OCI-LY7 (cell line): ENCODE results near the gene RCE1. TPM values are rescaled to one million over a fixed set of nuclear protein-coding genes. Genes with fewer than 3 reads are reported as not detected.

Source experiments
- BruUV-seq: library from RNA; stranded (reverse); fragments of 400-500 nt; replicated peaks from 2 replicates; lab custom pipeline; 2021; lab: Mats Ljungman, UMichigan
- CTCF ChIA-PET: fragments of 300-600 bp; sonication (Branson Sonifier 250); formaldehyde crosslinking; loops from one replicate; lab custom pipeline; 2022; ENCODE audit warnings: antibody characterized with exemption; ENCODE audit not compliant: unreplicated experiment; lab: Charles Lee
- POLR2A ChIA-PET: fragments of 300-600 bp; sonication (Branson Sonifier 250); formaldehyde crosslinking; loops from one replicate; lab custom pipeline; 2022; ENCODE audit warnings: antibody characterized with exemption; lab: Charles Lee
- DNase-seq: peaks from one replicate; pipeline ENCODE4 v3.0.0-alpha.2; 2015; ENCODE audit warnings: low spot score
- H2AFZ ChIP-seq: fragments of 200-600 bp; sonication (generic), shearing (Covaris generic); 2 replicates; pipeline ENCODE4 v1.6.1; 2014; ENCODE audit warnings: mild to moderate bottlenecking, antibody characterized with exemption, low read length, moderate library complexity
- H3K27ac ChIP-seq: fragments of 200-600 bp; sonication (generic); 2 replicates; pipeline ENCODE4 v1.5.1; 2014; ENCODE audit warnings: mixed run types, low read depth, mild to moderate bottlenecking, moderate library complexity, low read length, inconsistent platforms; ENCODE audit not compliant: poor library complexity, severe bottlenecking
- H3K36me3 ChIP-seq: fragments of 200-600 bp; sonication (generic); 2 replicates; pipeline ENCODE4 v1.6.1; 2014; ENCODE audit warnings: mild to moderate bottlenecking, antibody characterized with exemption, low read length, moderate library complexity, mixed read lengths; ENCODE audit not compliant: insufficient read depth
- H3K4me1 ChIP-seq: fragments of 200-600 bp; sonication (generic); 2 replicates; pipeline ENCODE4 v1.5.1; 2014; ENCODE audit warnings: mild to moderate bottlenecking, low read length; ENCODE audit not compliant: insufficient read depth, poor library complexity, severe bottlenecking
- H3K4me2 ChIP-seq: fragments of 200-600 bp; sonication (generic); 2 replicates; pipeline ENCODE4 v1.6.1; 2014; ENCODE audit warnings: mild to moderate bottlenecking, low read length
- H3K4me3 ChIP-seq: fragments of 200-600 bp; sonication (generic); 2 replicates; pipeline ENCODE4 v1.5.1; 2014; ENCODE audit warnings: mild to moderate bottlenecking, low read depth, low read length; ENCODE audit not compliant: poor library complexity, severe bottlenecking
- H3K79me2 ChIP-seq: fragments of 200-600 bp; sonication (generic); 2 replicates; pipeline ENCODE4 v1.6.1; 2016; ENCODE audit warnings: low read depth, mild to moderate bottlenecking, low read length, moderate library complexity, mixed read lengths; ENCODE audit not compliant: insufficient read depth
- H3K9me2 ChIP-seq: fragments of 200-600 bp; sonication (generic); 2 replicates; pipeline ENCODE4 v1.6.1; 2016; ENCODE audit warnings: mild to moderate bottlenecking, low read length, mixed read lengths; ENCODE audit not compliant: insufficient read depth
- H3K9me3 ChIP-seq: fragments of 200-600 bp; sonication (generic); 2 replicates; pipeline ENCODE4 v1.6.1; 2014; ENCODE audit warnings: mild to moderate bottlenecking, mixed run types, low read length, mixed read lengths
- H4K20me1 ChIP-seq: fragments of 200-600 bp; sonication (generic); 2 replicates; pipeline ENCODE4 v1.6.1; 2014; ENCODE audit warnings: mild to moderate bottlenecking, antibody characterized with exemption, low read length, moderate library complexity, mixed read lengths; ENCODE audit not compliant: insufficient read depth
- EZH2phosphoT487 ChIP-seq: fragments of 200-600 bp; sonication (generic); IDR thresholded peaks from 2 replicates; pipeline ENCODE4 v1.6.1; 2018; ENCODE audit warnings: low read depth, borderline replicate concordance, mild to moderate bottlenecking, mixed run types, antibody characterized with exemption, low read length, moderate library complexity, mixed read lengths
- intact Hi-C: fragments of 100-400 bp; cut with micrococcal nuclease; formaldehyde crosslinking; loops from one replicate; pipeline ENCODE4 v1.10.0; 2022; ENCODE audit not compliant: unreplicated experiment
- total RNA-seq, 2 experiments: library from RNA; depleted of rRNA in 1 of 2; stranded (reverse); fragments of >200 nt in 1 of 2; shearing (Covaris generic) in 1 of 2; gene quantifications; 2 replicates each; pipeline ENCODE4 v1.2.3, GENCODE V29; 2014 to 2022
- TF ChIP-seq, protein P1 (sequence below): fragments of 200-600 bp; sonication (generic); conservative IDR thresholded peaks from 2 replicates; pipeline ENCODE4 v1.5.1; 2014; ENCODE audit warnings: mild to moderate bottlenecking, antibody characterized with exemption, low read length, moderate library complexity, mixed read lengths

RCE1 gene
- total RNA-seq, 2 experiments from 2014 or later = 34.9 to 62.9 TPM

DNA sequence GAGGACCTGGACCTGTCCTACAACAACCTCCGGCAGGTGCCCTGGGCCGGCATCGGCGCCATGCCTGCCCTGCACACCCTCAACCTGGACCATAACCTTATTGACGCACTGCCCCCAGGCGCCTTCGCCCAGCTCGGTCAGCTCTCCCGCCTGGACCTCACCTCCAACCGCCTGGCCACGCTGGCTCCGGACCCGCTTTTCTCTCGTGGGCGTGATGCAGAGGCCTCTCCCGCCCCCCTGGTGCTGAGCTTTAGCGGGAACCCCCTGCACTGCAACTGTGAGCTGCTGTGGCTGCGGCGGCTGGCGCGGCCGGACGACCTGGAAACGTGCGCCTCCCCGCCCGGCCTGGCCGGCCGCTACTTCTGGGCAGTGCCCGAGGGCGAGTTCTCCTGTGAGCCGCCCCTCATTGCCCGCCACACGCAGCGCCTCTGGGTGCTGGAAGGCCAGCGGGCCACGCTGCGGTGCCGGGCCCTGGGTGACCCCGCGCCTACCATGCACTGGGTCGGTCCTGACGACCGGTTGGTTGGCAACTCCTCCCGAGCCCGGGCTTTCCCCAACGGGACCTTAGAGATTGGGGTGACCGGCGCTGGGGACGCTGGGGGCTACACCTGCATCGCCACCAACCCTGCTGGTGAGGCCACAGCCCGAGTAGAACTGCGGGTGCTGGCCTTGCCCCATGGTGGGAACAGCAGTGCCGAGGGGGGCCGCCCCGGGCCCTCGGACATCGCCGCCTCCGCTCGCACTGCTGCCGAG lies 15.1 kb downstream of the RCE1 start:
- Histone ChIP-seq H3K36me3 (peaks cover 6% of the 10 kb centered on the region; the same call in 1 of the 2 replicates), H3K27ac (no peak overlapping the region), H3K4me1 (peaks cover 36% of the 10 kb centered on the region), H4K20me1 (no peaks in the 10 kb centered on the region), H2AFZ (no peak overlapping the region), H3K79me2 (peaks cover 7% of the 10 kb centered on the region; the same call in 1 of the 2 replicates), H3K4me2 (peak overlapping the region; percentile 71), H3K9me2 (no peaks in the 10 kb centered on the region), H3K9me3 (no peaks in the 10 kb centered on the region), H3K4me3 (peak overlapping the region; percentile 89)
- no peak for DNase-seq
- CTCF ChIA-PET = interaction anchor here (0.6 kb wide), 1 partner anchor 148 kb away, joined by 3 read pairs; no protein-coding TSS in a partner anchor
- intact Hi-C loops = no loop called here
- POLR2A ChIA-PET = no interaction called here
- TF ChIP-seq EZH2phosphoT487 = no peak
- TF ChIP-seq, protein P1, sequence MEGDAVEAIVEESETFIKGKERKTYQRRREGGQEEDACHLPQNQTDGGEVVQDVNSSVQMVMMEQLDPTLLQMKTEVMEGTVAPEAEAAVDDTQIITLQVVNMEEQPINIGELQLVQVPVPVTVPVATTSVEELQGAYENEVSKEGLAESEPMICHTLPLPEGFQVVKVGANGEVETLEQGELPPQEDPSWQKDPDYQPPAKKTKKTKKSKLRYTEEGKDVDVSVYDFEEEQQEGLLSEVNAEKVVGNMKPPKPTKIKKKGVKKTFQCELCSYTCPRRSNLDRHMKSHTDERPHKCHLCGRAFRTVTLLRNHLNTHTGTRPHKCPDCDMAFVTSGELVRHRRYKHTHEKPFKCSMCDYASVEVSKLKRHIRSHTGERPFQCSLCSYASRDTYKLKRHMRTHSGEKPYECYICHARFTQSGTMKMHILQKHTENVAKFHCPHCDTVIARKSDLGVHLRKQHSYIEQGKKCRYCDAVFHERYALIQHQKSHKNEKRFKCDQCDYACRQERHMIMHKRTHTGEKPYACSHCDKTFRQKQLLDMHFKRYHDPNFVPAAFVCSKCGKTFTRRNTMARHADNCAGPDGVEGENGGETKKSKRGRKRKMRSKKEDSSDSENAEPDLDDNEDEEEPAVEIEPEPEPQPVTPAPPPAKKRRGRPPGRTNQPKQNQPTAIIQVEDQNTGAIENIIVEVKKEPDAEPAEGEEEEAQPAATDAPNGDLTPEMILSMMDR = no peak
- no TSS peak for BruUV-seq

DNA sequence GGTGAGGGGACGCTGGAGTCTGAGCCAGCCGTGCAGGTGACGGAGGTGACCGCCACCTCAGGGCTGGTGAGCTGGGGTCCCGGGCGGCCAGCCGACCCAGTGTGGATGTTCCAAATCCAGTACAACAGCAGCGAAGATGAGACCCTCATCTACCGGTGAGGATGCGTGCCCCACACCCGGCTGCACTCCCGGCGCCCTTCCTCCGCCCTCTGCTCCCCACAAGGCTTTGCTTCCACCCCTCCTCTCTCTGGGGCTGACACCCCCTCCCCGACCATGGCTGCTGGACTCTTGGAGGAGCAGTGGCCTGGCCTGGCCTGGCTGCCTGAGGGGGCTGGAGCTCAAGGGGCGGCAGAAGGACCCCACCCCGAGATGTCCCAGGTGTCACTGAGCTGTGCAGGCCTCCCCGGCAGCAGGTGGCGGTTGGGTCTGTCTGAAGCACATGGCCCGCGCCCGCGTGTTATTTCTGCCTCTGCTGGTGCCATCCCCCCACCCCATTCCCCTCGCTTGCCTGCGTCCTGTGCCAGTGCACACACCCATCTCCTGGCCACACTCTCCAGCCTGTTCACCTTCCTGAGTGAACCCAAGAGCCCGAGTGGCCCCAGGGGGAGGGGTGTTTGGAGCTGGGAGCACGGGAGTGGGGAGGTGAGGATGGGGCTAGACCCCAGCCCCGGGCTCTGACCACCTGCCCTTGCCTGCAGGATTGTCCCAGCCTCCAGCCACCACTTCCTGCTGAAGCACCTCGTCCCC lies 15.9 kb downstream of the RCE1 start:
- intact Hi-C loops = no loop called here
- CTCF ChIA-PET = interaction anchor here (0.6 kb wide), 1 partner anchor 147 kb away, joined by 3 read pairs; no protein-coding TSS in a partner anchor
- H3K4me2 ChIP-seq = peak overlapping the region; percentile 42
- H4K20me1 ChIP-seq = no peaks in the 10 kb centered on the region
- POLR2A ChIA-PET = no interaction called here
- H3K4me3 ChIP-seq = peak overlapping the region; percentile 46
- H3K79me2 ChIP-seq = peaks cover 7% of the 10 kb centered on the region; the same call in 1 of the 2 replicates
- TF ChIP-seq, protein P1 = no peak
- TF ChIP-seq EZH2phosphoT487 = no peak
- peaks cover 44% of the 10 kb centered on the region for H3K4me1 ChIP-seq
- H3K9me3 ChIP-seq = no peaks in the 10 kb centered on the region
- H3K27ac ChIP-seq = no peak overlapping the region
- no TSS peak for BruUV-seq
- H3K9me2 ChIP-seq = no peaks in the 10 kb centered on the region
- DNase-seq = peak; percentile 39
- H2AFZ ChIP-seq = no peak overlapping the region
- H3K36me3 ChIP-seq = peaks cover 6% of the 10 kb centered on the region; the same call in 1 of the 2 replicates
